ENCODE measurements around the gene RETSAT. TPM values are rescaled to one million over a fixed set of nuclear protein-coding genes. Genes with fewer than 3 reads are reported as not detected.

Gene RETSAT
- total and polyA plus RNA-seq, 2 donors (not counting 1 experiment from before 2014, with no cell fraction given) = 13.0 to 28.1 TPM

GRCh38 chr2:85308896-85309555, 45.3 kb downstream of the RETSAT start:
- Histone ChIP-seq H3K4me3 (ENCODE audit: control extremely low read depth in 1 of 5, extremely low read depth in 1 of 5, insufficient read depth in 1 of 5, low read depth in 2 of 5, low read length in 4 of 5) (no peak overlapping the region), H3K9ac (ENCODE audit: low read length) (peak overlapping the region; percentile 45), H3K79me2 (ENCODE audit: control insufficient read depth, insufficient read depth, low read length) (no peaks in the 10 kb centered on the region), H3K27me3 (replicated peaks in 1 of 4; ENCODE audit: control extremely low read depth in 1 of 4, control insufficient read depth in 3 of 4, insufficient read depth in 4 of 4, low read length in 3 of 4) (peaks cover 0 to 5% (median 0%) of the 10 kb centered on the region in 4 experiments), H3K9me3 (ENCODE audit: control extremely low read depth in 1 of 3, control insufficient read depth in 2 of 3, insufficient read depth in 1 of 3, low read length in 2 of 3) (no peaks in the 10 kb centered on the region), H3K27ac (ENCODE audit: low read length in 2 of 2) (peak overlapping the region in 1 of 2 donors; percentile 63), H4K20me1 (ENCODE audit: control insufficient read depth, insufficient read depth, low read length, poor library complexity, severe bottlenecking) (no peaks in the 10 kb centered on the region), H3K4me2 (replicated peaks; ENCODE audit: low read depth, low read length, poor library complexity, severe bottlenecking) (peak overlapping the region; percentile 64), H3K36me3 (replicated peaks in 1 of 2; ENCODE audit: control extremely low read depth in 1 of 2, control insufficient read depth in 1 of 2, extremely low read depth in 1 of 2, insufficient read depth in 2 of 2, low read length in 1 of 2) (peaks cover 0 to 4% of the 10 kb centered on the region in 2 experiments), H2AFZ (ENCODE audit: insufficient read depth, low read depth, low read length, poor library complexity, severe bottlenecking) (no peak overlapping the region), H3K4me1 (ENCODE audit: control insufficient read depth in 2 of 2, insufficient read depth in 2 of 2, low read length in 2 of 2) (peaks cover 21 to 25% of the 10 kb centered on the region in 2 donors)
- ChIA-PET CTCF (interaction anchor here (1.0 to 1.8 kb wide), 3 partner anchors 9 to 14 kb away, joined by 4 to 9 read pairs (median 8); no protein-coding TSS in a partner anchor), POLR2A (interaction anchor here (0.8 to 1.5 kb wide), 3 partner anchors 9 to 83 kb away, joined by 3 to 4 read pairs (median 3); partner anchors contain the start of gene TGOLN2)
- DNase-seq (no peak), ATAC-seq (ENCODE audit: low read depth) (peak; percentile 28)
- 40% methylated on average over 10 of the region's 15 CpGs for WGBS (ENCODE audit: insufficient coverage)
- intact Hi-C loops (cut with micrococcal nuclease) = no loop called here
- peaks cover 10% of the 10 kb centered on the region for H3K27me3 Mint-ChIP-seq
- peak overlapping the region; percentile 64 for H3K4me3 Mint-ChIP-seq
- peaks cover 31% of the 10 kb centered on the region for H3K4me1 Mint-ChIP-seq
- TF ChIP-seq, protein P1, sequence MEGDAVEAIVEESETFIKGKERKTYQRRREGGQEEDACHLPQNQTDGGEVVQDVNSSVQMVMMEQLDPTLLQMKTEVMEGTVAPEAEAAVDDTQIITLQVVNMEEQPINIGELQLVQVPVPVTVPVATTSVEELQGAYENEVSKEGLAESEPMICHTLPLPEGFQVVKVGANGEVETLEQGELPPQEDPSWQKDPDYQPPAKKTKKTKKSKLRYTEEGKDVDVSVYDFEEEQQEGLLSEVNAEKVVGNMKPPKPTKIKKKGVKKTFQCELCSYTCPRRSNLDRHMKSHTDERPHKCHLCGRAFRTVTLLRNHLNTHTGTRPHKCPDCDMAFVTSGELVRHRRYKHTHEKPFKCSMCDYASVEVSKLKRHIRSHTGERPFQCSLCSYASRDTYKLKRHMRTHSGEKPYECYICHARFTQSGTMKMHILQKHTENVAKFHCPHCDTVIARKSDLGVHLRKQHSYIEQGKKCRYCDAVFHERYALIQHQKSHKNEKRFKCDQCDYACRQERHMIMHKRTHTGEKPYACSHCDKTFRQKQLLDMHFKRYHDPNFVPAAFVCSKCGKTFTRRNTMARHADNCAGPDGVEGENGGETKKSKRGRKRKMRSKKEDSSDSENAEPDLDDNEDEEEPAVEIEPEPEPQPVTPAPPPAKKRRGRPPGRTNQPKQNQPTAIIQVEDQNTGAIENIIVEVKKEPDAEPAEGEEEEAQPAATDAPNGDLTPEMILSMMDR (IDR thresholded peaks at IDR 0.05) = no peak
- no peak for TF ChIP-seq EZH2 (IDR thresholded peaks at IDR 0.05; ENCODE audit: borderline replicate concordance, insufficient read depth, low read depth, low read length, poor library complexity, severe bottlenecking)
- H3K27ac Mint-ChIP-seq = peak overlapping the region; percentile 80
- no peaks in the 10 kb centered on the region for H3K9me3 Mint-ChIP-seq (ENCODE audit: insufficient read depth)

GRCh38 chr2:85308201-85308600, 46.1 kb downstream of the RETSAT start:
- H3K79me2 ChIP-seq (ENCODE audit: control insufficient read depth, insufficient read depth, low read length) = no peaks in the 10 kb centered on the region
- H2AFZ ChIP-seq (ENCODE audit: insufficient read depth, low read depth, low read length, poor library complexity, severe bottlenecking) = no peak overlapping the region
- WGBS (ENCODE audit: insufficient coverage) = 100% methylated on average over 4 of the region's 6 CpGs
- H3K27me3 ChIP-seq (replicated peaks in 1 of 4; ENCODE audit: control extremely low read depth in 1 of 4, control insufficient read depth in 3 of 4, insufficient read depth in 4 of 4, low read length in 3 of 4) = peaks cover 0 to 12% (median 1%) of the 10 kb centered on the region in 4 experiments
- intact Hi-C loops (cut with micrococcal nuclease) = no loop called here
- ChIA-PET POLR2A (no interaction called here), CTCF (interaction anchor here (1.7 to 1.8 kb wide), 2 partner anchors 8 to 13 kb away, joined by 8 to 9 read pairs; no protein-coding TSS in a partner anchor)
- Mint-ChIP-seq H3K4me1 (peaks cover 31% of the 10 kb centered on the region), H3K27me3 (peaks cover 12% of the 10 kb centered on the region), H3K27ac (no peak overlapping the region), H3K4me3 (no peak overlapping the region), H3K9me3 (ENCODE audit: insufficient read depth) (no peaks in the 10 kb centered on the region)
- peaks cover 21 to 25% of the 10 kb centered on the region in 2 donors for H3K4me1 ChIP-seq (ENCODE audit: control insufficient read depth in 2 of 2, insufficient read depth in 2 of 2, low read length in 2 of 2)
- peak overlapping the region; percentile 64 for H3K4me2 ChIP-seq (replicated peaks; ENCODE audit: low read depth, low read length, poor library complexity, severe bottlenecking)
- no peaks in the 10 kb centered on the region for H3K36me3 ChIP-seq (replicated peaks in 1 of 2; ENCODE audit: control extremely low read depth in 1 of 2, control insufficient read depth in 1 of 2, extremely low read depth in 1 of 2, insufficient read depth in 2 of 2, low read length in 1 of 2)
- ATAC-seq (ENCODE audit: low read depth) (no peak), DNase-seq (no peak)
- H4K20me1 ChIP-seq (ENCODE audit: control insufficient read depth, insufficient read depth, low read length, poor library complexity, severe bottlenecking) = no peaks in the 10 kb centered on the region
- H3K9me3 ChIP-seq (ENCODE audit: control extremely low read depth in 1 of 3, control insufficient read depth in 2 of 3, insufficient read depth in 1 of 3, low read length in 2 of 3) = no peaks in the 10 kb centered on the region
- TF ChIP-seq, protein P1 (IDR thresholded peaks at IDR 0.05) = no peak
- no peak for TF ChIP-seq EZH2 (IDR thresholded peaks at IDR 0.05; ENCODE audit: borderline replicate concordance, insufficient read depth, low read depth, low read length, poor library complexity, severe bottlenecking)
- no peak overlapping the region for H3K27ac ChIP-seq (ENCODE audit: low read length in 2 of 2)
- H3K4me3 ChIP-seq (ENCODE audit: control extremely low read depth in 1 of 5, extremely low read depth in 1 of 5, insufficient read depth in 1 of 5, low read depth in 2 of 5, low read length in 4 of 5) = no peak overlapping the region
- H3K9ac ChIP-seq (ENCODE audit: low read length) = no peak overlapping the region
